Astrocyte (in vitro differentiated cells and primary cell): ENCODE measurements around the gene ENOX2. TPM values are rescaled to one million over a fixed set of nuclear protein-coding genes. Genes with fewer than 3 reads are reported as not detected.

Experiments
- DNase-seq: peaks from one replicate; pipeline ENCODE4 v3.0.0-alpha.2; 2010; ENCODE audit warnings: low read depth
- FAIRE-seq: peaks from 2 replicates; lab custom pipeline; 2011; peaks lifted over from hg19 to GRCh38; lab: Jason Lieb, UNC
- H2AFZ ChIP-seq: 2 replicates; pipeline ENCODE4 v1.6.0; 2012; ENCODE audit warnings: low read depth, low read length, inconsistent platforms
- H3K27ac ChIP-seq: 2 replicates; pipeline ENCODE4 v1.5.1; 2011; ENCODE audit warnings: low read depth, low read length, inconsistent platforms
- H3K27me3 ChIP-seq: 2 replicates; pipeline ENCODE4 v1.6.0; 2011; ENCODE audit warnings: low read length, inconsistent platforms; ENCODE audit not compliant: insufficient read depth
- H3K36me3 ChIP-seq: 2 replicates; pipeline ENCODE4 v1.5.1; 2011; ENCODE audit warnings: low read length, inconsistent platforms; ENCODE audit not compliant: insufficient read depth
- H3K4me1 ChIP-seq: 2 replicates; pipeline ENCODE4 v1.5.1; 2011; ENCODE audit warnings: low read length, inconsistent platforms; ENCODE audit not compliant: insufficient read depth
- H3K4me2 ChIP-seq: 2 replicates; pipeline ENCODE4 v1.6.0; 2012; ENCODE audit warnings: low read length, inconsistent platforms
- H3K4me3 ChIP-seq: 2 replicates; pipeline ENCODE4 v1.5.1; 2011; ENCODE audit warnings: low read depth, mild to moderate bottlenecking, low read length, inconsistent platforms; ENCODE audit not compliant: insufficient read depth
- H3K79me2 ChIP-seq: 2 replicates; pipeline ENCODE4 v1.6.0; 2012; ENCODE audit warnings: mild to moderate bottlenecking, low read length, inconsistent platforms; ENCODE audit not compliant: insufficient read depth
- H3K9ac ChIP-seq: 2 replicates; pipeline ENCODE4 v1.6.0; 2012; ENCODE audit warnings: mild to moderate bottlenecking, low read length, inconsistent platforms
- H3K9me3 ChIP-seq: 2 replicates; pipeline ENCODE4 v1.5.1; 2012; ENCODE audit warnings: low read depth, mild to moderate bottlenecking, low read length, inconsistent platforms; ENCODE audit not compliant: insufficient read depth
- H4K20me1 ChIP-seq: 2 replicates; pipeline ENCODE4 v1.6.0; 2012; ENCODE audit warnings: low read length, inconsistent platforms; ENCODE audit not compliant: insufficient read depth
- H3K27ac Mint-ChIP-seq: one replicate; pipeline ENCODE4 v1.8.0; 2021; ENCODE audit warnings: mild to moderate bottlenecking, mixed read lengths; ENCODE audit not compliant: unreplicated experiment
- H3K27me3 Mint-ChIP-seq: one replicate; pipeline ENCODE4 v1.8.0; 2021; ENCODE audit warnings: low read depth, mixed read lengths; ENCODE audit not compliant: unreplicated experiment
- H3K36me3 Mint-ChIP-seq: one replicate; pipeline ENCODE4 v1.8.0; 2021; ENCODE audit warnings: low read depth, mixed read lengths; ENCODE audit not compliant: unreplicated experiment
- H3K4me1 Mint-ChIP-seq: one replicate; pipeline ENCODE4 v1.8.0; 2021; ENCODE audit warnings: low read depth, mixed read lengths; ENCODE audit not compliant: unreplicated experiment
- H3K4me3 Mint-ChIP-seq: one replicate; pipeline ENCODE4 v1.8.0; 2021; ENCODE audit warnings: mild to moderate bottlenecking, moderate library complexity, mixed read lengths; ENCODE audit not compliant: unreplicated experiment
- H3K9me3 Mint-ChIP-seq: one replicate; pipeline ENCODE4 v1.8.0; 2021; ENCODE audit warnings: mild to moderate bottlenecking, mixed read lengths; ENCODE audit not compliant: unreplicated experiment
- EZH2 ChIP-seq: IDR thresholded peaks from 2 replicates; pipeline ENCODE4 v1.6.1; 2012; ENCODE audit warnings: mild to moderate bottlenecking, low read length, inconsistent platforms; ENCODE audit not compliant: insufficient read depth
- total RNA-seq: library from RNA; stranded (reverse); gene quantifications from 2 replicates; pipeline ENCODE4 v1.2.1, GENCODE V29; 2021
- TF ChIP-seq, protein P1 (sequence below): IDR thresholded peaks from 2 replicates; pipeline ENCODE4 v1.5.1; 2011; ENCODE audit warnings: low read depth, mild to moderate bottlenecking, inconsistent platforms, low read length, moderate library complexity; ENCODE audit not compliant: insufficient read depth

The ENOX2 gene
- total RNA-seq, 1 donor from 2014 or later, result 9.4 TPM

DNA sequence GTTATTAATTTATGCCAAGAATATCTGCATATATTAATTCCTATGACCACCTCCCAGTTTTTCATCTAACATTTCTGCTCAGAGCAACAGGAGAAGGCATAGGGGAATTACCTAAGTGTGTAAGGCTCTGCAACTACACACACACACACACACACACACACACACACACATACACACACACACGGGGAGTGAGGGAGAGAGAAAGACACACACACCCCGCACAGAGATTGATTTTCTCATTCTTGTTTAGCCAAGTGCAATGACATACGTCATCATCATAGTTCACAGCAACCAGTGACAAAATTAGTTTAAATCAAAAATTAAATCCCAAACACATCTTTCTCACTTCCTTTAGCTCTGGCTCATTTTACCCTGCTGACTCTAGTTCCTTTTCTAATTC lies 298.1 kb downstream of the ENOX2 start:
- Mint-ChIP-seq H3K9me3 (no peaks in the 10 kb centered on the region), H3K27me3 (no peaks in the 10 kb centered on the region), H3K4me3 (no peak overlapping the region), H3K36me3 (no peaks in the 10 kb centered on the region), H3K27ac (no peak overlapping the region), H3K4me1 (no peaks in the 10 kb centered on the region)
- Histone ChIP-seq H3K4me3 (no peak overlapping the region), H4K20me1 (no peaks in the 10 kb centered on the region), H3K9me3 (no peaks in the 10 kb centered on the region), H3K27me3 (no peaks in the 10 kb centered on the region), H3K4me2 (no peak overlapping the region), H3K79me2 (no peaks in the 10 kb centered on the region), H3K9ac (no peak overlapping the region), H3K4me1 (no peaks in the 10 kb centered on the region), H3K36me3 (no peaks in the 10 kb centered on the region), H2AFZ (no peak overlapping the region), H3K27ac (no peak overlapping the region)
- DNase-seq (no peak), FAIRE-seq (no peak)
- TF ChIP-seq, protein P1, sequence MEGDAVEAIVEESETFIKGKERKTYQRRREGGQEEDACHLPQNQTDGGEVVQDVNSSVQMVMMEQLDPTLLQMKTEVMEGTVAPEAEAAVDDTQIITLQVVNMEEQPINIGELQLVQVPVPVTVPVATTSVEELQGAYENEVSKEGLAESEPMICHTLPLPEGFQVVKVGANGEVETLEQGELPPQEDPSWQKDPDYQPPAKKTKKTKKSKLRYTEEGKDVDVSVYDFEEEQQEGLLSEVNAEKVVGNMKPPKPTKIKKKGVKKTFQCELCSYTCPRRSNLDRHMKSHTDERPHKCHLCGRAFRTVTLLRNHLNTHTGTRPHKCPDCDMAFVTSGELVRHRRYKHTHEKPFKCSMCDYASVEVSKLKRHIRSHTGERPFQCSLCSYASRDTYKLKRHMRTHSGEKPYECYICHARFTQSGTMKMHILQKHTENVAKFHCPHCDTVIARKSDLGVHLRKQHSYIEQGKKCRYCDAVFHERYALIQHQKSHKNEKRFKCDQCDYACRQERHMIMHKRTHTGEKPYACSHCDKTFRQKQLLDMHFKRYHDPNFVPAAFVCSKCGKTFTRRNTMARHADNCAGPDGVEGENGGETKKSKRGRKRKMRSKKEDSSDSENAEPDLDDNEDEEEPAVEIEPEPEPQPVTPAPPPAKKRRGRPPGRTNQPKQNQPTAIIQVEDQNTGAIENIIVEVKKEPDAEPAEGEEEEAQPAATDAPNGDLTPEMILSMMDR, result no peak
- TF ChIP-seq EZH2, result no peak

DNA sequence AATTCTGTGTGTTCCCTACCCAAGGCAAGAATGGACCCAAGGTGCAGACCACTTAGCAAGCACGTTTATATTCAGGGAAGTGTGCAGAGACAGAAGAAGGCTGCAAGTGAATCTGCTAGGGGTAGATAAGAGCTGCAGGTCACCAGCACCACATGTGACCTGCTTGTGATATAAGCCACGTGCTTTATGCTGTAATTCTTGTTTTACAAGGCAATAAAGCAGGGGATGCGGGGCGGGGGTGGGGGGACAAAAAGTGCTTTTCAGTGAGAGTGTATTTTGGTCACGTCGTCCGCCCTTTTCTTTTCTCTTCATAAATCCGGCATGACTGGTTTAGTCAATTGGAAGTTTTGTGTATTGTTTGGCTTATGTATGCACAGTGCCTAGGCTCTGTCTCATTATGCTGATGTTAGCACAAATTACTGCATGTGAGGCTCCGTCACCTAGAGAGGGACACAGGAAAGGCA lies 308.5 kb downstream of the ENOX2 start:
- Histone ChIP-seq H3K79me2 (no peaks in the 10 kb centered on the region), H3K4me3 (no peak overlapping the region), H2AFZ (no peak overlapping the region), H3K4me2 (no peak overlapping the region), H3K27ac (no peak overlapping the region), H3K4me1 (no peaks in the 10 kb centered on the region), H3K9ac (no peak overlapping the region), H4K20me1 (no peaks in the 10 kb centered on the region), H3K36me3 (no peaks in the 10 kb centered on the region), H3K27me3 (no peaks in the 10 kb centered on the region), H3K9me3 (no peaks in the 10 kb centered on the region)
- DNase-seq (no peak), FAIRE-seq (no peak)
- Mint-ChIP-seq H3K27me3 (no peaks in the 10 kb centered on the region), H3K4me1 (no peaks in the 10 kb centered on the region), H3K27ac (no peak overlapping the region), H3K9me3 (no peaks in the 10 kb centered on the region), H3K36me3 (no peaks in the 10 kb centered on the region), H3K4me3 (no peak overlapping the region)
- TF ChIP-seq, protein P1, result no peak
- no peak for TF ChIP-seq EZH2

DNA sequence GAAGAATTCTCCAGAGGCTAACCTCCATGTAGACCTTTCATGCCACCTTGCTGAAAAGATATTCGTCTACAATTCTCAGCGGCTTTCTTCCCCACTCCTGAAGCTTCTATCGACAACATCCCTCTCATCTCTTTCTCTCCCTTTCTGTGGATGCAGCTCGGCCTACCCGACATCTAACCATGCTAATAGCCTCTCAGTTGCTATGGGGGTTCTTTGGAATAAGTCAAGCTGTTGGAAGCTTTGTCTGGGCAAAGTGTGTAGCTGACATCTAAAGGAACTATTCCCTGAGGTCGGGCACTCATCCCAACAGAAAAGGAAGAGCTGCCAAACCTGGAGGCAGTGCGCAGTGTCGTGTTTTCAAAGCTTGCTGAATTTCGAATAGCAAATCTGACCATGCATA lies 309.1 kb downstream of the ENOX2 start:
- TF ChIP-seq, protein P1, result no peak
- no peak for TF ChIP-seq EZH2
- Mint-ChIP-seq H3K4me3 (no peak overlapping the region), H3K4me1 (no peaks in the 10 kb centered on the region), H3K27ac (no peak overlapping the region), H3K36me3 (no peaks in the 10 kb centered on the region), H3K9me3 (no peaks in the 10 kb centered on the region), H3K27me3 (no peaks in the 10 kb centered on the region)
- H2AFZ ChIP-seq, result no peak overlapping the region
- H3K4me1 ChIP-seq, result no peaks in the 10 kb centered on the region
- H3K27ac ChIP-seq, result no peak overlapping the region
- no peaks in the 10 kb centered on the region for H3K79me2 ChIP-seq
- no peaks in the 10 kb centered on the region for H3K27me3 ChIP-seq
- H4K20me1 ChIP-seq, result no peaks in the 10 kb centered on the region
- H3K4me2 ChIP-seq, result no peak overlapping the region
- H3K9me3 ChIP-seq, result no peaks in the 10 kb centered on the region
- FAIRE-seq, result no peak
- no peak for DNase-seq
- H3K36me3 ChIP-seq, result no peaks in the 10 kb centered on the region
- no peak overlapping the region for H3K9ac ChIP-seq
- H3K4me3 ChIP-seq, result no peak overlapping the region
